Measurements from ENCODE around the gene ZMYND8. TPM values are rescaled to one million over a fixed set of nuclear protein-coding genes. Genes with fewer than 3 reads are reported as not detected.
"Not testable (repeated sequence)": the region's sequence is repeated elsewhere in the genome, so short reads cannot be mapped to it uniquely, and the experiment has no call there.

ZMYND8 gene
- total RNA-seq, 3 donors from 2014 or later, result 62.1 to 64.9 (median 62.1) TPM

GRCh38 chr20:47377122-47377722, 20.7 kb upstream of the ZMYND8 start:
- Histone ChIP-seq H3K9me3 (no peaks in the 10 kb centered on the region), H3K4me1 (ENCODE audit: low read depth) (no peaks in the 10 kb centered on the region), H3K36me3 (ENCODE audit: low read depth) (no peaks in the 10 kb centered on the region), H3K4me3 (no peak overlapping the region)
- intact Hi-C loops (cut with DNase I, micrococcal nuclease), result no loop called here
- no peak for TF ChIP-seq CTCF (IDR thresholded peaks at IDR 0.05)
- ATAC-seq (no peak), DNase-seq (no peak)

DNA sequence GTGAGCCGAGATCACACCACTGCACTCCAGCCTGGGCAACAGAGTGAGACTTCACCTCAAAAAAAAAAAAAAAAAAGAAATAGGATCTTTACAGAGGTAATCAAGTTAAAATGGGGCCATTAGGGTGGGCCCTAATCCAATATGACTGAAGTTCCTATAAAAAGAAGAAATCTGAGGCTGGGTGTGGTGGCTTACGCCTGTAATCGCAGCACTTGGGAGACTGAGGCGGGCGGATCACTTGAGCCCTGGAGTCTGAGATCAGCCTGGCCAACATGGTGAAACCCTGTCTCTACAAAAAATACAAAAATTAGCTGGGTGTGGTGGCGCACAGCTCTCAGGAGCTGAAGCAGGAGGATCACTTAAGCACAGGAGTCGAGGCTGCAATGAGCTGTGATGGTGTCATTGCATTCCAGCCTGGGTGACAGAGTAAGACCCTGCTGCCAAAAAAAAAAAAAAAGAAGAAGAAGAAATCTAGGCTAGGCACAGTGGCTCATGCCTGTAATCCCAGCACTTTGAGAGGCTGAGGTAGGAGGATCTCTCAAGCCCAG, 19.7 kb upstream of the ZMYND8 start:
- intact Hi-C loops (cut with DNase I, micrococcal nuclease); DNase-seq; H3K36me3 ChIP-seq (ENCODE audit: low read depth); H3K4me1 ChIP-seq (ENCODE audit: low read depth); ATAC-seq; H3K9me3 ChIP-seq; H3K4me3 ChIP-seq: not testable (repeated sequence)

DNA sequence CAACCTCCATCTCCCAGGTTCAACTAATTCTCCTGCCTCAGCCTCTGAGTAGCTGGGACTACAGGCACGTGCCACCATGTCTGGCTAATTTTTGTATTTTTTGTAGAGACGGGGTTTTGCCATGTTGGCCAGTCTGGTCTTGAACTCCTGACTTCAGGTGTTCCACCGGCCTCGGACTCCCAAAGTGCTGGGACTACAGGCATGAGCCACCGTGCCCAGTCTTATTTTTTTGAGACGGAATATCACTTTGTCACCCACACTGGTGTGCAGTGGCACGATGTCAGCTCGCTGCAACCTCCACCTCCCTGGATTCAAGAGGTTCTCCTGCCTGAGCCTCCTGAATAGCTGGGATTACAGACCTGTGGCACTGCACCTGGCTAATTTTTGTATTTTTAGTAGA, 17.6 kb upstream of the ZMYND8 start:
- ATAC-seq; H3K36me3 ChIP-seq (ENCODE audit: low read depth); H3K9me3 ChIP-seq; intact Hi-C loops (cut with DNase I, micrococcal nuclease); H3K4me3 ChIP-seq; H3K4me1 ChIP-seq (ENCODE audit: low read depth): not testable (repeated sequence)
- DNase-seq, result peak in 1 of 3 donors; percentile 27

- Histone ChIP-seq H3K9me3 (no peaks in the 10 kb centered on the region), H3K36me3 (ENCODE audit: low read depth) (no peaks in the 10 kb centered on the region), H3K4me1 (ENCODE audit: low read depth) (no peaks in the 10 kb centered on the region), H3K4me3 (no peak overlapping the region)
- intact Hi-C loops (cut with DNase I, micrococcal nuclease), result no loop called here
- no peak for ATAC-seq
- no peak for TF ChIP-seq CTCF (IDR thresholded peaks at IDR 0.05)
- peak in 1 of 3 donors; percentile 1 for DNase-seq
Observed at GRCh38 chr20:47373206-47373733, 16.8 kb upstream of the ZMYND8 start.

DNA sequence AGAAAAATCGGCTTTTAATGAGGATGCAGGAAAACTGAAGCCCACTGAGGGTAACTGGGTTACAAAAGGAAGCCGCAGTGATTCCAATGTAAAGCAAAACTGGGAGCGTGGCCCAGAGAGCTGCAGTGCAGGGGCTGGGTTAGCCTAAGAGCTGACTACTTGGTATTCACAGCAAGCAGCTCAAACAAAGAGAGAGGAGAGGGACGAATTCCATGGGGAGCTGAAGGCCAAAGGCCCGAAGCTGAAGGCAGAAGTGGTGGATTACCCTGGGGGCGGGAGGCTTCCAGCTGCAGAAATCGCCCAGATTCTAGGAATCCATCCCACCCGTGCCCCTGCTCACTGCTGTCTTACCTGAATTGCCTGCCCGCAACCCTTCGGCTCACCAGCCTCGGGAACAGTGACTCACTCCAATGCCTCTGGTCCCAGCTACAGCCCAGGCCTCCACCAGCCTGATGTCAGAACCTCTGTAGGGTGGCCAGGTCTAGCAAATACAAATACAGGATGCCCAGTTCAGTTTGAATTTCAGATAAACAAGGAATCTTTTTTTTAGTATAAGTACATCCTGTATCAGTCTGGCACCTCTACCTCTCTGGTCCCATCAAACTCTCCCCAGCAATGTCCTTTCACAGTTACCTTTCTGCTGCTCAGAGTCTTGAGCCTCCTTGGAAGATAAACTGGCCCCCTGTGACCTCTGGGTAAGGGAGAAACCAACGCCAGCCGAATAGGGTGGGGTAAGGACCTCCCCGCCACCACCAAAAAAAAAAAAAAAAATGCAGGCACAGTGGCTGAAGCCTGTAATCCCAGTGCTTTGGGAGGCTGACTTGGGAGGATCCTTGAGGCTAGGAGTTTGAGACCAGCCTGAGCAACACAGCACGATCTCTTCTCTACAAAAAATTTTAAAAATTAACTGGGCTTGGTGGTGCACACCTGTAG, 14.6 kb upstream of the ZMYND8 start:
- Histone ChIP-seq H3K9me3 (no peaks in the 10 kb centered on the region), H3K36me3 (ENCODE audit: low read depth) (no peaks in the 10 kb centered on the region), H3K4me1 (ENCODE audit: low read depth) (no peaks in the 10 kb centered on the region), H3K4me3 (no peak overlapping the region)
- intact Hi-C loops (cut with DNase I, micrococcal nuclease), result no loop called here
- TF ChIP-seq CTCF (IDR thresholded peaks at IDR 0.05), result no peak
- ATAC-seq (no peak), DNase-seq (no peak)

DNA sequence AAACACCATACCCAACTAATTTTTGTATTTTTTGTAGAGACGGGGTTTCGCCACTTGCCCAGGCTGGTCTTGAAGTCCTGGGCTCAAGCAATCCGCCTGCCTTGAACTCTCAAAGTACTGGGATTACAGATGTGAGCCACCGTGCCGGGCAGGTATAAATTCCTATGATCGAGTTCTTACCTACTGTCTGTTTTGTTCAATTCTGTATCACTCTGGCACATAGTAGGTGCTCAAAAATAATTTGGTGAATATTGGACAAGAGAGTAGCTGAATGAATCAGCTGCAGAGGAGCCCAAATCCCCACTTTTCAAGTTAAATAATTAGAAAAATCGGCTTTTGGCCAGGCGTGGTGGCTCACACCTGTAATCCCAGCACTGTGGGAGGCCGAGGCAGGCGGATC, 13.7 kb upstream of the ZMYND8 start:
- intact Hi-C loops (cut with DNase I, micrococcal nuclease), result no loop called here
- H3K36me3 ChIP-seq (ENCODE audit: low read depth), result no peaks in the 10 kb centered on the region
- no peak for TF ChIP-seq CTCF (IDR thresholded peaks at IDR 0.05)

More for the DNA sequence above, 13.7 kb upstream of the ZMYND8 start:
- ATAC-seq (no peak), DNase-seq (no peak)
- Histone ChIP-seq H3K4me3 (no peak overlapping the region), H3K4me1 (ENCODE audit: low read depth) (no peaks in the 10 kb centered on the region), H3K9me3 (no peaks in the 10 kb centered on the region)
